GM21619 (cell line): Measurements from ENCODE around the gene THAP6.
"Not testable (repeated sequence)": the region's sequence is repeated elsewhere in the genome, so short reads cannot be mapped to it uniquely, and the experiment has no call there.

Experiments used
- ATAC-seq: cut with Tn5 transposase; IDR thresholded peaks from one replicate; pipeline ENCODE4 v1.9.1; 2021; ENCODE audit not compliant: unreplicated experiment

The THAP6 gene, protein sequence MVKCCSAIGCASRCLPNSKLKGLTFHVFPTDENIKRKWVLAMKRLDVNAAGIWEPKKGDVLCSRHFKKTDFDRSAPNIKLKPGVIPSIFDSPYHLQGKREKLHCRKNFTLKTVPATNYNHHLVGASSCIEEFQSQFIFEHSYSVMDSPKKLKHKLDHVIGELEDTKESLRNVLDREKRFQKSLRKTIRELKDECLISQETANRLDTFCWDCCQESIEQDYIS

DNA sequence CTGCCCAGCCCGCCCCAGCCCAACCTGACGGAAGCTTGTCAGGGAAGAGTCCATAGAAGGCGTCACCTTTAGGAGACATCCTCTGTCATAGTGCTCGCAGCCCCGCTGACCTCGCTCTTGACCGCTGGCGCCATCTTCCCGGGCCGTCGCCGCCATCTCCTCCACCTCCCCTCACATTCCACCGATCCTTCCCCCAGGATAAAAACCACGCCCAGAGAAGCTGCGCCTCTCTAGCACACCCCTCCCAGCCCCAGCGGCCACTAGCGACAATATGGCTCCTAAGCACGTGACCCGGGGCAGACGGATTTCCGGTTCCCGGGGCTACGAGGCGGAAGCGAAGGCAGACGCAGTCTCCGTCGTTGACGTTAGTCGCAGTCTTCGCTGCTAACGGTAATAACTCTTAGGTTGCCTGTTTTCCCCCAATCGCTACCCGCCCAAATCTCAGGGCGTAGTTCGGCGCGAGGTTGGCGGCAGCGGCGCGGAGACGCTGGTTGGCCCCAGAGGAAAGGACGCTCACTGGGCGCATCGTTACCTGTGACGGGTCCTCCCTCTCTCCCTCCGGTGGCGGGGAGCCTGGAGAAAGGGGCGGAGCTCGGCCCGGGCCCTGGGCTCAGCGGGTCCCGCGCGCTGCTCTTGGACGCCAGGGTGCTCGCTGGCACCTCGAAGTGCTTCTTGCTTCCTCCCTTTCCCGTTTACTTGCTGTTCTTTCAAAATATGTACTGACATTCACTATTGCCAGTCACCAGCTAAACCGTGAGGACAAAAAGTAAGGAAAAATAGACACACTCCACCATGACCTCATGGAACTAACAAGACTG, at the start of gene THAP6, which contains the start of gene RCHY1:
TSS of gene THAP6 (plus strand) at position 343 of the 818 bp plus-strand sequence. CDS start 980 bp downstream, outside the sequence.
TSS of gene RCHY1 (minus strand) at position 273 of the 818 bp plus-strand sequence. CDS start at position 156, 117 bp downstream.
- ATAC-seq, result peak; percentile 92

DNA sequence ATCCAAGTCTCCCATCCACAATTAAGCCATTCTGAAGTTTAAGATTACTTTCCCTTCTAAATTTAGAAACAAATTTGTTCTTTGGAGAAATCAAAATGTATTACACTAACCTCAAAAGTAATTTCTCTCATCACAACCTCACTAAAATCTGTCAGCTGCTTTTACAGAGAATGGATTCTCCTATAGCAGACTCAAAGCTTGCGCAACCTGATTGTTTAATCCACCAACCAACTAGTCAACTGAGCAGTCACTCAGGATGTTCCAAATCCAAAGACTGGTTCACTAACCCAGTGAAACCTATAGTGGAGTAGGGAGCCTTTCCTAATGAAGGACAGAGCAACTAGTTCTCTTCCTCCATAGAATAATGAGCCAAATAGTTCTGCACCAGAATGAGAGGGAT, 44.4 kb upstream of the THAP6 start:
- no peak for ATAC-seq

DNA sequence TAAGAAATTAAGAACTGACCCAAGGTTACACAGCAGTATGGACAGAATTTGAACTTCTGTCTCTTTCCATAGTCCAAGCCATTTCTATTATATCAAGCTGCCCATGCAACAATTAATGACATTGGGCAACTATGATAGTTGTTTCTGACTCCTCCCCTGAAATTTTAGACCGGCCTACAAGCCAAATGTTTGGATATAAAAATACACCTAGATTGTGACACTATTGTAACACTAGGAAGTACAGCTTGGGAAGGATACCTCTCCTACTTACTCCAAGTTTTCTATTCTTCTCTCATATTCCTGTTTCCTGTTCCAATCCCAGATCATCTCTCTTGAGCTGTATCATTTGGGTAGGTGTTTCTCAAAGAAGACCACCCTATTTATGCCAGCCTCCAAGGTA, 43.5 kb upstream of the THAP6 start:
- ATAC-seq, result no peak

DNA sequence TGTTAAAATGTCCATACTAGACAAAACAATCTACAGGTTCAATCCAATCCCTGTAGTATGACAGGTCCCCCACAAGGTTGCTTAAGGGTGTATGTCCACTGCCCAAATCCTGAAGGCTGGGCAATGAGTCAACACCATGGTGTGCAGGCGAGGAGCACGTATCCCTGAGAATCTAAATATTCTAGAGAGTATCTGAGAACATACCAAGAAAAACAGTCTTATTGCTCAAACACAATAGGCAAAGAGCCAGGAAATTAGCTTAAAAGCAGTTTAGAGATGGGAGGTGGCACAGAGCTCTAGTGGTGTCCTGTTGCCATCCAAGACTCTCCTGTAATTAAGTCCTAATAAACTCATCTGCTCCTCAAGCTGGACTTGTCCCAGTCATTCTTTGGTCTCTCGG, 37.1 kb upstream of the THAP6 start:
- no peak for ATAC-seq

DNA sequence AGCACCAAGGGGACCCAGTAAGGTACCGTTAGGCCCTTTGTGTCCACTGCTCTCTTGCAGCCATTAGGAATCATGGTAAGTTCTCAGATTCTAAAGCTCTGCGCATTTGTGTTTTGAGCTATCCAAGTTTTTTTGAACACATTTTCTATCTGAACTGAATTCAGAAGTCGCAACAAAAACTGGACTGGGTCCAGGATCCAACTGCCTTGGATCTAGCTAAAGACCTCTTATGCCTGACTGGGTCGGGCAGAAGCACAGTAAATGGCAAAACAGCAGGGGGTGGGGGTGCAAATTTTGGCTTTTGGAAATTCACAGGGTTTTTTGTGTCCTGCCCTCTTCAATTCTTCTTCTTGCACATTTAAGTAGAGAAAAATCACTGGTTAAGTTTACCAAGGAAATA, 30.1 kb upstream of the THAP6 start:
- ATAC-seq, result no peak

DNA sequence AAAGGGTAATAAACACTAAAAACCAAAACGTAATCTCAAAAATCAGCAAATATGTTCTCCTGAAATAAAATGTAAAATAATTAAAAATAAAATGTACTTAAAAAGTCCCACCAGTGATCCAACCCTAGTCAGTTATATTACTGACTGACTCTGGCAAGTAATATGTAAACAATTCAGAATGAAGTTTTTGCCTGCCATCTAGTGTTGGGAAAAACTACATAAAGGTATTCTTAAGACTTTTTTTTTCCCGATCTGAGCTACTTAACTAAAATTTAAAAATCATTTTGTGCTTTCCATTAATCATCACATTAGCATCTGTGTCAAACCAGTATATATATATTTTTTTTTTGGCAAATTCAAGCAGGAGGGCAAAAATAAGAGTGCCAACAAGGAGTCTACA, 24.1 kb upstream of the THAP6 start:
- no peak for ATAC-seq

DNA sequence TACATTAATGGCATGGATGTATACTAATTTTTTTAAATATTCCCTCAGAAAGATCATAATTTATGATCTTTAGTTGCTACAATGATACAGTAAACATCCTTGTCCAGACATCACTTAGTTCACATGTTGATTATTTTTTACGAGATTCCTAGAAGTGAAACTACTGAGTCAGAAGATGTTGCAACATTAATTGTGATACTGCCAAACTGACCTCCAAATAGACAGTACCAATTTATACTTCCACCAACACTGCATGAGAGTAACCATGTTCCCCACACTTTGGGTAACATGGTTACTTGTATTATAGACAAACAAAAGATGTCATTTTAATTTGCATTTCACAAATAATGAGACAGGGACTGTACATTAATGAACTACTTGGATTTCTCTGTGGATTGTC, 19.7 kb upstream of the THAP6 start:
- no peak for ATAC-seq

DNA sequence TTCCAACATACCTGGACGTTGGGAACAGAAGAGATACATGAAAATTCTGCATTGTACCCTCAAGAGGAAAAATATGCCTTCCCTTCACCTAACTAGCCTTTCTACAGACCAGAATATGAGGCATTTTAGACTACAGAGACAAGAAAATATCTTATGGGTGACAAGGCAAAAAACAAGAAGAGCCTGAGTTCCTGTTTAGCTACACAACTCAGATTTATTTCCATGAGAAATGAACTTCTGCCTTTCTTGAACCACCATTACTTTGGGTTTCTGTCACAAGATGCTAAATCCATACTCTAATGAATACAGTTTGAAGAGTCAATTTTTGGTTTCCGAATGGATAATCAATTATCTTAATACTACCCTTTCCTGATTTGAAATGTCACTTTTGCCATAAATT, 18.8 kb upstream of the THAP6 start:
- ATAC-seq, result no peak

DNA sequence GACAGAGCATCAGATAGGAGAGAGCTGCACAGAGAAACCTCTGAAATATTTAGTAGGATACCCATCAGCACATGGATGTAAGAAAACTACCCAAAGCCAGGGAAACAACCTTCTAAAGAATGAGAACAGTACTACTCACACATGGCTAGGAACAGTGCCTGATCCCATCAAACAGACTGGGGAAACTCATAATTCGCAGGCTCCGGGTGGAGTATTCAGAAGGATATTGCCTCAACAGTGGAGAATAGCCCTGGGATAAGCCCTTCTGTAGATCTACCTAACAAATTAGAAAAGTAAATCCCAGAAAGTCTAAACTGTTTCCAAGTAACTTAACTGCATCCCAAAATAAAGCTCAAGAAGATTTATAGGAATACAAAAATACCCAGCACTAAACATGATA, 17.9 kb upstream of the THAP6 start:
- no peak for ATAC-seq

DNA sequence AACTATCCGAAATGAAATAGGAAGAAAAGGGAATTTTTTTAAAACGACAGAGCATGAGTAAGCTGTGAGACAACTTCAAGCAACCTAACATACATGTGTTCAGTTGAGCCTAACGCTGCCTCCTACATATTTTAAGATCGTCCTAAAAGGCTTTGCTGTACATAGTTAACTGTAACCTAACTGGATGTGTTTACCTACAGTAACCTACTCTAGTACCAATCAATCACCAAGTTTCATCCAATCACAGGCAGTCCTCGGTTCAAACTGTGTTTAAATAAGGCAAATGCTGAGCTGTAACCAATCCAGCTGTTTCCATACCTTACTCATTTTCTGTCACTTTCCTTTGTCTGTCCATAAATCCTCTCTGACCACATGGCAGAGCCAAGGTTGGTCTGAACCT, 17.1 kb upstream of the THAP6 start:
- no peak for ATAC-seq

DNA sequence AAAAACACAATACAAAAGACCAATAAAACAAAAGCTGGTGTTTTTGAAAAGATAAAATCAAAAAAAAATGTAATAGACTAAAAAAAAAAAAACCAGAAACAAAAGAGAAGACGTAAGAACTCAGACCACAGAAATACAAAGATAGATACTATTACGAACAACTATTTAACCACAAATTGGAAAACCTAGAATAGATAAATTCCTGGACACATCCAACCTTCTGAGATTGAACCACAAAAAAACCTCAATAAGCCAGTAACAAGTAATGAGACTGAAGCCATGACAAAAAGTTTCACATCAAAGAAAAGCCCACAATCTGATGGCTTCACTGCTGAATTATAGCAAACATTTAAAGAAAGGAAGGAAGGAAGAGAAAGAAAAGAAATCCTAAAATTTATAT, 16.2 kb upstream of the THAP6 start:
- ATAC-seq, result no peak

DNA sequence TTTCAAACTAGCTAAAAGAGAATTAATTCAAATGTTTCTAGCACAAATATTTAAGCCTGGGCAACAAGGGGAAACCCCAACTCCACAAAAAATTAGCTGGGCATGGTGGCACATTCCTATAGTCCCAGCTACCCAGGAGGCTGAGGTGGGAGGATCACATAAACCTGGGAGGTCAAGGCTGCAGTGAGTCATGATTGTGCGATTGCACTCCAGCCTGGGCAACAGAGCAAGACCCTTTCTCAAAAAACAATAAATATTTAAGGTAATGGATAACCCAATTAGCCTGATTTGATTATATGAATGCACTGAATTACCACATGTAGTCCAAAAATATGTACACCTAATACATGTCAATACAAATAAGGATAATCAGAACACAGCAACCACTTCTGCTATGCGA, 14.4 kb upstream of the THAP6 start:
- no peak for ATAC-seq

DNA sequence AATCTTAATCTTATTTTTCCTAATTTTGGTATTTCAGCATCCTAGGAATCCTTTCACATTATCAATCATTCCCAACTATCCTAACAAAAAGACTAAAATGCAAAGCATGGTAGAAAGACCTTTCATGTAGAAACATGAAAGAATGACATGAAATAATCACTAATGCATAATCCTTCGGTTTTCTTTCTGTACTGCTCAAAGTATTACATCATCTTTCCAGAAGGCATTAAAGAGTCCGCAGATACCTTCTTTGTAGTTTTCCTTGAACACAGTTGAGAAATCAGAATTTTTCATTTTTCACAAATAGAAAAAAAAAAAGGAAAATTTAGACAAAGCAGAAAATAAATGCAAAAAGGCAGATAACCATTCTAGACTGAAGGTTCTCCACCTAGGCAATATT, 11.6 kb upstream of the THAP6 start:
- ATAC-seq, result no peak

DNA sequence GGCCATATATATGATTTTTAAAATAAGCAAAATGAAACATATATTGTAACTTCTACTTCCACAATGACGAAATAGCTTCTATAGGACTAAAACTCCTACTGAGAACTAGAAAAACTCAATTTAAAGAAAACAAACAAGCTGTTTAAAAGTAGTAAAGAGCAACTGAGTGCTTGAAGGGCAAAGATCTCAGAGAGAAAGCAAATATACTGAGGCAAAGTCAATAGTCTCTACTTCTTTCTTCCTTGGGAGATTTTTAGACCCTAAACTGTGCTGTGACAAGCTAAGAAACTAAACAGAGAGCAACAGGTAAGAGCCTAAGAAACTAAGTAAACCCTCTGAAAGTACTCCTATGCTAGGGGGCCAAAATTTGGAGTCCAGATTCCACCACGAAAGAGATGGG, 8.6 kb upstream of the THAP6 start:
- ATAC-seq, result no peak

DNA sequence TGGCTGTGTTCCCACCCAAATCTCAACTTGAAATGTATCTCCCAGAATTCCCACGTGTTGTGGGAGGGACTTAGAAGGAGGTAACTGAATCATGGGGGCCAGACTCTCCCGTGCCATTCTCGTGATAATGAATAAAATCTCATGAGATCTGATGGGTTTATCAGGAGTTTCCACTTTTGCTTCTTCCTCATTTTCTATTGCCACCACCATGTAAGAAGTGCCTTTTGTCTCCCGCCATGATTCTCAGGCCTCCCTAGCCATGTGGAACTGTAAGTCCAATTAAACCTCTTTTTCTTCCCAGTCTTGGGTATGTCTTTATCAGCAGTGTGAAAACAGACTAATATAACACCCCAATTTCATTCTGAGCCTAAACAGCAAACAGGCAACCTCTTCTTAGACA, 4.7 kb upstream of the THAP6 start:
- ATAC-seq, result not testable (repeated sequence)

DNA sequence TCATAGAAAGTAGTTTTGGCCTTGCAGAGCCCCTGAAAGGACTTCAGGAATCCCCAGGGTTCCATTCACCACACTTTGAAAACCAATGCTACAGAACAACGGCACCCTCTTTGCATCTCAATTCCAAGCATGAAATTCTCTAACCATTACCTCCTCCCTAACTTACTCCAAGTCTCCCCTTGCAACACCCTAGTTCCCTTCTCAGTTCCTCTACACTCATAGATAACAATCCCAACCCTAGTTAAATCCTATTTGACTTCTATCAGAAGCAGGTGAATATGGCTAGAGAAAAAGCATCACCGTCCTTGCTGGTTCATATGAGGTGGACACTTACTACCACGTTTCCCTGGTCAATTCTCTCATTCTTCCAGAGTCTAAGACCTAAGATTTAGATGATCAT, 2.4 kb upstream of the THAP6 start:
- ATAC-seq, result no peak

DNA sequence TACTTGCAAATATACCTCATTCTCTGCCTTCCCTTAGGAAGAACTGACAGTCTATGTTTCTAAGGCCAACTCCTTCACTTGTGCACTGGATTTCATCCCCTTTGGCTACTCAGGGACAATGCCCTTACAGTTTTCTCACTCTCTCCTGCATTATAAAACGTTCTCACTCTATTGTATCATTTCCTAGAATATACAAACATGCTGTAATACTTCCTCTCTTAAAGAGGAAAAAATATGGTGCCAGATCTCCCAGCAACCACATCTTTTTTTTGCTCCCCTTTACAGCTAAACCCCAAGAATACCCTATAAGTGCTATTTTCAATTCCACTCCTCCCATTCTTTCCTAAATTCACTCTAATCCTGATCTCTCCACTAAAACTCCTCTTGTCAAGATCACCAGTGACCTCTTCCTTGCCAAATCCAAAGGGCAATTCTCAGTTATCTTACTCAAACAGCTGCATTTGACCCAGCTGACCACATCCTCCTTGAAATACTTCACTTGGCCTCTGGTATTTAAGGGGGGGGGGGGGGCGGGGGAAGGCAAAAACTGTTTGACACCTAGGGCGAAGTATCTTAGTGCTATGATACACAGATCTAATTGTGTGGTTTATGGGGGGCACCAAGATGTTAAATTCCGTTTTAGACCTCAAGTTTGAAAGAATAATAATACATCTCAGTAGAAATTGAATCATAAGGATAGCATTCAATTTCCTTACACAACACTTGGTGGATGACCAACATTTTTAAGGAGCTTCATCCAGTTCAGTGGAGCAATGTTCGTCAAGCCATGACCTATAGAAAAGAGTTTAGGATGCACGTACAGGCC, 1.7 kb upstream of the THAP6 start:
- no peak for ATAC-seq

DNA sequence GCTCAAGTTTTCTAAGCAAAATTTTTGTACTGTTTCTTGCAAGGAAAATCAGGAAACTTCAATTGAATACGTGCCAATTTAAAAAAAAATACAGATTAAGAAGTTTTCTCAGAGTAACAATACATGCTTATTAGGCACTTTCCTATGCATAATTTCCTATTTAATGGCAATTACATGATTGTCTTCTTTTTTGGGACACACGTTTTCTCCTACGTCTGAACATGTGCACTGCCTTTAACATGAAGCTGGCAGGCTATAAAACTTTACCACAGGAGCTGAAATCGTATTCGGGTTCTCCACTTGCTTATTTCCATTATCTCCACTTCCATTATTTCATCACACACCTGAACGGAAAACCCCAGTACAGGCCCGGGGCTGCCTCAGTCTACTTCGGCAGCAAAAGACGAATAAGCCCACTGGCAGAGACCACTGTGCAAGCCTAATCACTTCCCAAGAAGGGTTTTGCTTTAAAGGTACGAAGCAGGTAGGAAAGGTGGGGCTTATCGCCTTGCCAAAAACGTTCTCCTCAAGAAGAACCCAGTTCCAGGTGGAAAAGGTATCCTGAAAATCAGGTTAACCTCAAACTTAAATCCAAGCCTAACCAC, 645 bp upstream of the THAP6 start:
- ATAC-seq, result no peak

DNA sequence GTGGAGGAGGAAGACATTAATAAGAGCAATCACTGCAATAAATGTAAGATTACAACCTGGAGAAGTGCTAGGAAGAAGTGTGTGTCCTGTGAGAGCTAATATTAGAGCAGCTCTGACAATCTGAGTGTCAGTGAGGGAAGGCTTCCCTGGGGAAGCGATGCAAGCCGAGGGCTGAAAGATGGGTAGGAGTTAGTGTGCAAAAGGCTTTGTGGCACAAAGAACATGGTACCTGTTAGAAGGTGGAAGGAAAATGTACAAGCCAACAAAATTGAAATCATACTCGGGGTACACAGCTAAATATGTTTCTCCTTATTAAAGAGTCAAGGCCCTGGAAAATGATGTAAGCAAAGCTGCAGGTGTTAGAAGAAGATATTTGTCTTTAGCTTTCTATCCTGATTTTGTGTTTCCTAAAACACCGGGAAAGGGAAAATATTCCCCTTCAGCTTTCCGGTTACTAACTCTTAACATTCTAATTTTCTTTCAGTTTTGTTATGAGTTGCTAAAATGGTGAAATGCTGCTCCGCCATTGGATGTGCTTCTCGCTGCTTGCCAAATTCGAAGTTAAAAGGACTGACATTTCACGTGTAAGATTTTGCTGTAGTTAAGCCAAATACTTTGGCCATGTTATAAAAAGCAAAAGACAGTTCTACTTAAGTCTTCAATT, 808 bp downstream of the THAP6 start:
- ATAC-seq, result no peak

DNA sequence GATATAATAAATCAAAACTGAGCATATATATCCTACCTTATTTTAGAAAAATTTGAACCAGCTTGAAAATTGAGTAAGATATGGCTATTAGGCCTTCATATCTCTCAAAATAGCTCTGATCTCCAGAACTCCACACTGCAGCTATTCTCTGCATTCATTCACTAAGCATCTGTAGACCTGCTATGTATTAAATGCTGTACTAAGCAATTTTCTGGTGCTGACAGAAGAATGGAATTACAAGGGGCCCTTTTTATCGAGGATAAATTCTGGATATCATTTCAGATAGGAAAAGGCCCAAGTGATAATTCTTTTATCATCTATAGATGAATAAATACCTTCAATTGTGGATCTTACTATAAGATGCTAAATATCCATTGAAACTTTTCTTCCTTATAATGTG, 1.9 kb downstream of the THAP6 start:
- ATAC-seq, result no peak

DNA sequence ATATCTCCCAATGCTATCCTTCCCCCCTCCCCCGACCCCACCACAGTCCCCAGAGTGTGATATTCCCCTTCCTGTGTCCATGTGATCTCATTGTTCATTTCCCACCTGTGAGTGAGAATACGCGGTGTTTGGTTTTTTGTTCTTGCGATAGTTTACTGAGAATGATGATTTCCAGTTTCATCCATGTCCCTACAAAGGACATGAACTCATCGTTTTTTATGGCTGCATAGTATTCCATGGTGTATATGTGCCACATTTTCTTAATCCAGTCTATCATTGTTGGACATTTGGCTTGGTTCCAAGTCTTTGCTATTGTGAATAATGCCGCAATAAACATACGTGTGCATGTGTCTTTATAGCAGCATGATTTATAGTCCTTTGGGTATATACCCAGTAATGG, 5.2 kb downstream of the THAP6 start:
- not testable (repeated sequence) for ATAC-seq
